Measurements from ENCODE around the gene CGB2.
A peak's percentile ranks its signal among the peaks of the same experiment; 100 is the strongest.
"Not testable (repeated sequence)": the region's sequence is repeated elsewhere in the genome, so short reads cannot be mapped to it uniquely, and the experiment has no call there.

CGB2 gene

DNA sequence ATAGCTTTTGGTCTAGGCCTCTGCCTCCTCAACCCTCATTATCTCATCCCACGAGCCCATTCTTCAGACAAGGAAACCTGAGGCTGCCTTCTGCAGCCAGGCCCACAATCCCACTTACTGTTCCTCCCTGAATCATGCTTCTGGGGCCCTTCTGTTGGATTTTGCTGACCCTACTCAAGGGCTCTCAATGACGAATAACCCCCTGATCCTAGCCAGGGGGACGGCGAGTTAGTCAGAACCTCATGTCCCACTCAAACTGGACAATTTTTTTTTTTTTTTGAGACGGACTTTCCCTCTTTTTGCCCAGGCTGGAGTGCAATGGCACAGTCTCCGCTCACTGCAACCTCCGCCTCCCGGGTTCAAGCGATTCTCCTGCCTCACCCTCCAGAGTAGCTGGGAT lies 9.6 kb upstream of the CGB2 start:
- TF ChIP-seq CTCF (conservative IDR thresholded peaks at IDR 0.05; ENCODE audit: low read depth, low read length), result no peak
- DNase-seq (ENCODE audit: low read depth), result no peak

GRCh38 chr19:49024233-49024632 lies 7.5 kb upstream of the CGB2 start, which contains the start of gene CGB3:
TSS of gene CGB3 (minus strand) at chr19:49024333. CDS start at chr19:49023971, 362 bp downstream.
- not testable (repeated sequence) for DNase-seq (ENCODE audit: low read depth); H3K4me3 ChIP-seq (ENCODE audit: low read depth, low read length)

More for the DNA sequence above, 9.6 kb upstream of the CGB2 start:
- H3K4me3 ChIP-seq (ENCODE audit: low read depth, low read length), result no peak overlapping the region

- H3K4me3 ChIP-seq (ENCODE audit: low read depth, low read length); DNase-seq (ENCODE audit: low read depth): not testable (repeated sequence)
Measured at GRCh38 chr19:49025088-49025487, 6.6 kb upstream of the CGB2 start.

- H3K4me3 ChIP-seq (ENCODE audit: low read depth, low read length); DNase-seq (ENCODE audit: low read depth): not testable (repeated sequence)
Measured at GRCh38 chr19:49025599-49025998, 6.1 kb upstream of the CGB2 start.

DNA sequence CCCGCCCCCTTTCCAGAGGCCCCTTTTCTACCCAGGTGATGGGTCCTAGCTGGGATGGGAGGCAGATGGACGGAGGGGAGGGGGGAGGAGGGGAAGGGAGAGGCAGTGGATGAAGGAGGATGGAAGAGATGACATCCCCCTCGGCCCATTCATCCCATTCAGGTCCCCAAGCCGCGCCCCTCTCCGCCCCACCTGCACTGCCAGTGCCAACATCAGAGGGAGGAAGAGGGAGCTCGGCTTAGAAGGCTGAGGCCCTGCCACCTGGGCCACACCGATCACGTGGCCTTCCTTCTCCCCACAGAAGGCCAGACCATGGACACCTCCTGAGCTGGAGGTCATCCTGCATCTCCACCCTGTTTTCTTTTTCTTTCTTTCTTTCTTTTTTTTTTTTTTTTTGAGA lies 3.0 kb upstream of the CGB2 start:
- H3K4me3 ChIP-seq (ENCODE audit: low read depth, low read length); DNase-seq (ENCODE audit: low read depth): not testable (repeated sequence)

DNA sequence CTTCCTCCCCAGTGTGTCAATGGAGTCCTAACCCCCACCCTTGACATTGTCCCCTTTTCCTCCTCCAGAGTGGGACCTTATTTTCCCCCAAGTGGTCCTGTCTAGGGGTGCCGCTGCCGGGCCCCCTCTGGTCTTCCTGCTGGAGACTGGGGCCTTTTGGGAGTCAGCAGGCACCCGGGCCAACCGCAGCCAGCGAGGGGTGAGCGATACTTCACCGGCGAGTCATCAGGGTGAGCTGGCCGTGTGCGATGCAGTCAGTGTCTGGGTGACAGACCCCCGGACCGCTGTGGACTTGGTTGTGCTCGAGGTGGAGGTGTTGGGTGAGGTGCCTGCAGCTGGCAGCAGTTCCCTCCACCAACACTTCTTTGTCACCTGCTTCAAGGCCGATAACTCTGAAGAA lies 1.9 kb upstream of the CGB2 start:
- DNase-seq (ENCODE audit: low read depth); H3K4me3 ChIP-seq (ENCODE audit: low read depth, low read length): not testable (repeated sequence)

DNA sequence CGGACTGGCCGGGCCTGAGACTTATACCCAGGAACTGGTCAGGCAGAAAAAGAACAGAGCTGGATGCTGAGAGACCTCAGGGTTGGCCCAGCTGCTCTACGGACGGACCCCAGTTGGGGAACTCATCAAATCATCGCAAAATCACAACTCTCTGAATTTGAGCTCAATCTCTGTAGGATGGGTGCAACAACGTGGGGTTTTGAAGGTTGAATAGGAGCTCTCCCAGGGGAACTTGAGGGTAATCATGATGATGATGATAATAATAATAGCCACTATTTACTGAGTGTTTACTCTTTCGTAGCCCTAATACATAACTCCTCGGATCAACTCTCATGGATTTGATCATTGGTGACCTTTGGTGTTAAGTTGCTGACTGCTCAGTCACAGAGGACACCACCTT lies 1.4 kb upstream of the CGB2 start:
- H3K4me3 ChIP-seq (ENCODE audit: low read depth, low read length), result not testable (repeated sequence)

GRCh38 chr19:49036815-49037214 lies 5.1 kb downstream of the CGB2 start, which contains the start of gene CGB1:
TSS of gene CGB1 (minus strand) at chr19:49036895. CDS start at chr19:49036711, 184 bp downstream.
- TF ChIP-seq CTCF (conservative IDR thresholded peaks at IDR 0.05; ENCODE audit: low read depth, low read length), result peak; percentile 49
- not testable (repeated sequence) for H3K4me3 ChIP-seq (ENCODE audit: low read depth, low read length); DNase-seq (ENCODE audit: low read depth)

More for the DNA sequence above, 1.4 kb upstream of the CGB2 start:
- not testable (repeated sequence) for DNase-seq (ENCODE audit: low read depth)

- not testable (repeated sequence) for H3K4me3 ChIP-seq (ENCODE audit: low read depth, low read length); DNase-seq (ENCODE audit: low read depth)
Measured at GRCh38 chr19:49038111-49038510, 6.4 kb downstream of the CGB2 start.

- H3K4me3 ChIP-seq (ENCODE audit: low read depth, low read length), result not testable (repeated sequence)
- DNase-seq (ENCODE audit: low read depth), result peak; percentile 65
Measured at GRCh38 chr19:49038557-49039276, 7.0 kb downstream of the CGB2 start.

- DNase-seq (ENCODE audit: low read depth); H3K4me3 ChIP-seq (ENCODE audit: low read depth, low read length): not testable (repeated sequence)
Measured at GRCh38 chr19:49039736-49040135, 8.0 kb downstream of the CGB2 start.

DNA sequence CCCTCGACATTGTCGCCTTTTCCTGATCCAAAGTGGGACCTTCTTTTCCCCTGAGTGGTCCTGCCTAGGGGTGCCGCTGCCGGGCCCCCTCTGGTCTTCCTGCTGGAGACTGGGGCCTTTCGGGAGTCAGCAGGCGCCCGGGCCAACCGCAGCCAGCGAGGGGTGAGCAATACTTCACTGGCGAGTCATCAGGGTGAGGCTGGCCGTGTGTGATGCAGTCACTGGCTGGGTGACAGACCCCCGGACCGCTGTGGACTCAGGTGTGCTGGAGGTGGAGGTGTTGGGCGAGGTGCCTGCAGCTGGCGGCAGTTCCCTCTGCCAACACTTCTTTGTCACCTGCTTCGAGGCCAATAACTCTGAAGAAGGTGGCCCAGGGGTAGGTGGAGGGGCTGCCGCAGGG lies 10.5 kb downstream of the CGB2 start:
- peak; percentile 28 for DNase-seq (ENCODE audit: low read depth)
- no peak overlapping the region for H3K4me3 ChIP-seq (ENCODE audit: low read depth, low read length)
- no peak for TF ChIP-seq CTCF (conservative IDR thresholded peaks at IDR 0.05; ENCODE audit: low read depth, low read length)

- not testable (repeated sequence) for DNase-seq (ENCODE audit: low read depth); H3K4me3 ChIP-seq (ENCODE audit: low read depth, low read length)
Measured at GRCh38 chr19:49042666-49043065, 11.0 kb downstream of the CGB2 start.

DNA sequence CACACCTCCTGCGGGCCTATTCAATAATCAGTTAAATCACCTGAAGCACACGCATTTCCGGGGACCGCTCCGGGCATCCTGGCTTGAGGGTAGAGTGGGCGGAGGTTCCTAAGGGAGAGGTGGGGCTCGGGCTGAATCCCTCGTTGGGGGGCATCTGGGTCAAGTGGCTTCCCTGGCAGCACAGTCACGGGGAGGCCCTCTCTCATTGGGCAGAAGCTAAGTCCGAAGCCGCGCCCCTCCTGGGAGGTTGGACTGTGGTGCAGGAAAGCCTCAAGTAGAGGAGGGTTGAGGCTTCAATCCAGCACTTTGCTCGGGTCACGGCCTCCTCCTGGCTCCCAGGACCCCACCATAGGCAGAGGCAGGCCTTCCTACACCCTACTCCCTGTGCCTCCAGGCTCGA lies 11.9 kb downstream of the CGB2 start, which contains the start of gene CGB5:
TSS of gene CGB5 (plus strand) at position 301 of the 400 bp plus-strand sequence. CDS start 362 bp downstream, outside the sequence.
- not testable (repeated sequence) for H3K4me3 ChIP-seq (ENCODE audit: low read depth, low read length)

GRCh38 chr19:49049011-49049410 lies 17.3 kb downstream of the CGB2 start, which contains the start of gene CGB8:
TSS of gene CGB8 (minus strand) at chr19:49049111. CDS start at chr19:49048739, 372 bp downstream.
- not testable (repeated sequence) for H3K4me3 ChIP-seq (ENCODE audit: low read depth, low read length)

More for the DNA sequence above, 11.9 kb downstream of the CGB2 start, which contains the start of gene CGB5:
- DNase-seq (ENCODE audit: low read depth), result not testable (repeated sequence)

DNA sequence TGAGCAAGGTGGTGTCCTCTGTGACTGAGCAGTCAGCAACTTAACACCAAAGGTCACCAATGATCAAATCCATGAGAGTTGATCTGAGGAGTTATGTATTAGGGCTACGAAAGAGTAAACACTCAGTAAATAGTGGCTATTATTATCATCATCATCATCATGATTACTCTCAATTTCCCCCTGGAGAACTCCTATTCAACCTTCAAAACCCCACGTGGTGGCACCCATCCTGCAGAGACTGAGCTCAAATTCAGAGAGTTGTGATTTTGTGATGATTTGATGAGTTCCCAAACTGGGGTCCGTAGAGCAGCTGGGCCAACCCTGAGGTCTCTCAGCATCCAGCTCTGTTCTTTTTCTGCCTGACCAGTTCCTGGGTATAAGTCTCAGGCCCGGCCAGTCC lies 18.1 kb downstream of the CGB2 start:
- not testable (repeated sequence) for H3K4me3 ChIP-seq (ENCODE audit: low read depth, low read length); DNase-seq (ENCODE audit: low read depth)

More at GRCh38 chr19:49049011-49049410, 17.3 kb downstream of the CGB2 start, which contains the start of gene CGB8:
- not testable (repeated sequence) for DNase-seq (ENCODE audit: low read depth)

Measured in choroid plexus epithelial cell (primary cell).